Suprapubic skin (tissue), 4 donors: ENCODE data around the gene TMCO4. TPM values are rescaled to one million over a fixed set of nuclear protein-coding genes. Genes with fewer than 3 reads are reported as not detected.
A peak's percentile ranks its signal among the peaks of the same experiment; 100 is the strongest.

ENCODE experiments used
- DNase-seq, 2 donors: peaks; one replicate each; pipeline ENCODE4 v3.0.0-alpha.2; 2019; ENCODE audit warnings: low spot score in 2 of 2
- H3K27ac ChIP-seq: fragments of 200-600 bp; sonication (generic); one replicate; pipeline ENCODE4 v1.5.1; 2019
- H3K27me3 ChIP-seq: fragments of 200-600 bp; sonication (generic); one replicate; pipeline ENCODE4 v1.5.1; 2019
- H3K36me3 ChIP-seq: fragments of 200-600 bp; sonication (generic); one replicate; pipeline ENCODE4 v1.5.1; 2019
- H3K4me1 ChIP-seq: fragments of 200-600 bp; sonication (generic); one replicate; pipeline ENCODE4 v1.5.1; 2019
- H3K4me3 ChIP-seq: fragments of 200-600 bp; sonication (generic); one replicate; pipeline ENCODE4 v1.5.1; 2019; ENCODE audit warnings: mild to moderate bottlenecking
- H3K9me3 ChIP-seq: fragments of 200-600 bp; sonication (generic); one replicate; pipeline ENCODE4 v1.5.1; 2019
- CTCF ChIP-seq, 2 donors: fragments of 200-600 bp in 1 of 2; fragments of 450-650 bp in 1 of 2; sonication (generic) in 1 of 2; IDR thresholded peaks; one replicate each; pipeline ENCODE4 v1.5.1; 2016 to 2019; ENCODE audit warnings: antibody characterized with exemption in 2 of 2, mild to moderate bottlenecking in 1 of 2, moderate library complexity in 1 of 2
- EP300 ChIP-seq: sonication (generic); formaldehyde crosslinking; IDR thresholded peaks from one replicate; pipeline ENCODE4 v1.6.1; 2017; ENCODE audit warnings: antibody characterized with exemption
- POLR2A ChIP-seq, 2 donors: fragments of 450-650 bp; IDR thresholded peaks; one replicate each; pipeline ENCODE4 v1.6.1; 2017; ENCODE audit warnings: antibody characterized with exemption in 2 of 2, mild to moderate bottlenecking in 2 of 2, moderate library complexity in 2 of 2
- POLR2AphosphoS5 ChIP-seq, 3 donors: sonication (generic); formaldehyde crosslinking; IDR thresholded peaks; one replicate each; pipeline ENCODE4 v1.6.1; 2017; ENCODE audit warnings: antibody characterized with exemption in 3 of 3
- WGBS: methylation state at CpG from one replicate; pipeline ENCODE4 v1.1.5; 2018; 5-methylcytosine and 5-hydroxymethylcytosine counted together
- total RNA-seq, 4 donors: library from RNA; depleted of rRNA; stranded (reverse); fragments of >200 nt; gene quantifications; one replicate each; pipeline ENCODE4 v1.1.0, GENCODE V29; 2016

TMCO4 gene
- total RNA-seq, 4 donors from 2014 or later: 11.6 to 23.8 (median 15.0) TPM

- H3K9me3 ChIP-seq: no peaks in the 10 kb centered on the region
- WGBS: 15% methylated on average over 15 of the region's 19 CpGs
- peaks cover 8% of the 10 kb centered on the region for H3K4me1 ChIP-seq
- no peak overlapping the region for H3K4me3 ChIP-seq
- DNase-seq: peak in 1 of 2 donors; percentile 73
- H3K27me3 ChIP-seq: no peaks in the 10 kb centered on the region
- no peak for TF ChIP-seq EP300
- TF ChIP-seq POLR2A (IDR thresholded peaks at IDR 0.05): no peak
- TF ChIP-seq CTCF (IDR thresholded peaks at IDR 0.05): peak; percentile 68 to 95
- H3K27ac ChIP-seq: peak overlapping the region; percentile 47
- H3K36me3 ChIP-seq: peaks cover 14% of the 10 kb centered on the region
Observed at GRCh38 chr1:19704247-19705113, 95.2 kb downstream of the TMCO4 start.

GRCh38 chr1:19703280-19703679 lies 96.4 kb downstream of the TMCO4 start:
- no peak for TF ChIP-seq EP300
- TF ChIP-seq POLR2A (IDR thresholded peaks at IDR 0.05): no peak
- TF ChIP-seq CTCF (IDR thresholded peaks at IDR 0.05): no peak
- TF ChIP-seq POLR2AphosphoS5 (IDR thresholded peaks at IDR 0.05): no peak

GRCh38 chr1:19700079-19700777 lies 99.5 kb downstream of the TMCO4 start:
- H3K4me3 ChIP-seq: no peak overlapping the region
- peaks cover 8% of the 10 kb centered on the region for H3K4me1 ChIP-seq
- H3K9me3 ChIP-seq: no peaks in the 10 kb centered on the region
- H3K36me3 ChIP-seq: peaks cover 12% of the 10 kb centered on the region
- no peaks in the 10 kb centered on the region for H3K27me3 ChIP-seq
- TF ChIP-seq CTCF (IDR thresholded peaks at IDR 0.05) (no peak), POLR2A (IDR thresholded peaks at IDR 0.05) (no peak), POLR2AphosphoS5 (IDR thresholded peaks at IDR 0.05) (no peak), EP300 (no peak)
- no peak for DNase-seq
- 93% methylated on average over 11 of the region's 14 CpGs for WGBS
- no peak overlapping the region for H3K27ac ChIP-seq

More at GRCh38 chr1:19703280-19703679, 96.4 kb downstream of the TMCO4 start:
- no peak overlapping the region for H3K27ac ChIP-seq
- H3K4me3 ChIP-seq: no peak overlapping the region
- 95% methylated on average over 3 of the region's 3 CpGs for WGBS
- no peaks in the 10 kb centered on the region for H3K27me3 ChIP-seq
- H3K9me3 ChIP-seq: no peaks in the 10 kb centered on the region
- peaks cover 8% of the 10 kb centered on the region for H3K4me1 ChIP-seq
- no peak for DNase-seq
- peaks cover 14% of the 10 kb centered on the region for H3K36me3 ChIP-seq

- Histone ChIP-seq H3K27ac (no peak overlapping the region), H3K36me3 (peaks cover 24% of the 10 kb centered on the region), H3K4me1 (no peaks in the 10 kb centered on the region), H3K9me3 (no peaks in the 10 kb centered on the region), H3K27me3 (no peaks in the 10 kb centered on the region), H3K4me3 (no peak overlapping the region)
- no peak for DNase-seq
- TF ChIP-seq POLR2AphosphoS5 (IDR thresholded peaks at IDR 0.05): no peak
- no peak for TF ChIP-seq CTCF (IDR thresholded peaks at IDR 0.05)
- TF ChIP-seq POLR2A (IDR thresholded peaks at IDR 0.05): no peak
- TF ChIP-seq EP300: no peak
- WGBS: 88% methylated on average over 4 of the region's 4 CpGs
Observed at GRCh38 chr1:19698181-19698580, 101.5 kb downstream of the TMCO4 start.

- no peak overlapping the region for H3K27ac ChIP-seq
- no peak for TF ChIP-seq POLR2A (IDR thresholded peaks at IDR 0.05)
- TF ChIP-seq POLR2AphosphoS5 (IDR thresholded peaks at IDR 0.05): no peak
- no peaks in the 10 kb centered on the region for H3K4me1 ChIP-seq
- H3K36me3 ChIP-seq: peaks cover 33% of the 10 kb centered on the region
- 87% methylated on average over 3 of the region's 8 CpGs for WGBS
- H3K4me3 ChIP-seq: no peak overlapping the region
- DNase-seq: no peak
- H3K9me3 ChIP-seq: no peaks in the 10 kb centered on the region
- no peaks in the 10 kb centered on the region for H3K27me3 ChIP-seq
Observed at GRCh38 chr1:19696820-19697219, 102.9 kb downstream of the TMCO4 start.
